HepG2 (cell line): ENCODE results near the gene SLC23A3. TPM values are rescaled to one million over a fixed set of nuclear protein-coding genes. Genes with fewer than 3 reads are reported as not detected.
A peak's percentile ranks its signal among the peaks of the same experiment; 100 is the strongest.

Experiments used
- ADNP ChIP-seq: sonication (generic); formaldehyde crosslinking; IDR thresholded peaks from 2 replicates; pipeline ENCODE4 v1.4.0; 2020; ENCODE audit warnings: missing genetic modification reagents
- CENPT ChIP-seq: sonication (generic); formaldehyde crosslinking; IDR thresholded peaks from 2 replicates; pipeline ENCODE4 v1.8.0; 2022; ENCODE audit warnings: low read depth, mild to moderate bottlenecking, moderate library complexity, missing genetic modification reagents
- HDAC6 ChIP-seq: fragments of 200-600 bp; sonication (generic); IDR thresholded peaks from 2 replicates; pipeline ENCODE4 v1.7.0; 2017; ENCODE audit warnings: mild to moderate bottlenecking, antibody characterized with exemption, low read length, low read depth
- SP2 ChIP-seq: sonication (generic); formaldehyde crosslinking; IDR thresholded peaks from 2 replicates; pipeline ENCODE4 v1.5.1; 2020; ENCODE audit warnings: mild to moderate bottlenecking, missing genetic modification reagents
- SRSF1 ChIP-seq: fragments of 200-400 bp; formaldehyde crosslinking; optimal IDR thresholded peaks from 2 replicates; pipeline ENCODE3; 2017; ENCODE audit warnings: mild to moderate bottlenecking, low read depth, low read length, moderate library complexity
- SRY ChIP-seq: sonication (generic); formaldehyde crosslinking; IDR thresholded peaks from 2 replicates; pipeline ENCODE4 v1.8.0; 2022; ENCODE audit warnings: mild to moderate bottlenecking, missing genetic modification reagents
- ZBTB42 ChIP-seq: sonication (generic); formaldehyde crosslinking; IDR thresholded peaks from 2 replicates; pipeline ENCODE4 v1.5.0; 2020; ENCODE audit warnings: mild to moderate bottlenecking, missing genetic modification reagents
- ZHX2 ChIP-seq, 2 experiments: sonication (generic) in 1 of 2; formaldehyde crosslinking in 1 of 2; IDR thresholded peaks; 2 replicates each; pipeline versions ENCODE4 v1.6.1 to v1.9.0; 2014 to 2022; ENCODE audit warnings: antibody characterized with exemption in 1 of 2, borderline replicate concordance in 1 of 2, inconsistent platforms in 1 of 2, low read depth in 1 of 2, missing genetic modification reagents in 1 of 2
- ZNF280B ChIP-seq: sonication (generic); formaldehyde crosslinking; IDR thresholded peaks from 2 replicates; pipeline ENCODE4 v1.5.0; 2020; ENCODE audit warnings: missing genetic modification reagents, mild to moderate bottlenecking, borderline replicate concordance
- polyA plus RNA-seq, 8 experiments: library from polyadenylated mRNA; depleted of rRNA in 3 of 8; stranded (reverse) in 7 of 8; unstranded in 1 of 8; fragments of >200 nt; fragmentation: Illumina TruSeq in 4 of 8; extraction: Trizol in 4 of 8; gene quantifications; 2 replicates each; pipeline versions ENCODE4 v1.2.1 to v1.2.3, GENCODE V29; 2011 to 2016; ENCODE audit warnings: low read depth in 4 of 8, missing spikeins in 1 of 8, mixed read lengths in 1 of 8; ENCODE audit not compliant: insufficient read depth in 1 of 8
- total RNA-seq, 5 experiments: library from RNA; depleted of rRNA; stranded (reverse); fragments of >200 nt; fragmentation: Illumina TruSeq; extraction: Trizol; gene quantifications; 2 replicates each; pipeline ENCODE4 v1.2.3, GENCODE V29; 2016; ENCODE audit warnings: low read depth in 1 of 5
- TF ChIP-seq, protein P1 (sequence below): sonication (generic); formaldehyde crosslinking; IDR thresholded peaks from 2 replicates; pipeline ENCODE4 v1.5.0; 2020; ENCODE audit warnings: mild to moderate bottlenecking, missing genetic modification reagents, borderline replicate concordance

SLC23A3 gene
- total and polyA plus RNA-seq, 2 of the 13 experiments (the other 11 are each of a cell fraction or from before 2014, with no cell fraction given): 0.38 to 0.78 TPM

DNA sequence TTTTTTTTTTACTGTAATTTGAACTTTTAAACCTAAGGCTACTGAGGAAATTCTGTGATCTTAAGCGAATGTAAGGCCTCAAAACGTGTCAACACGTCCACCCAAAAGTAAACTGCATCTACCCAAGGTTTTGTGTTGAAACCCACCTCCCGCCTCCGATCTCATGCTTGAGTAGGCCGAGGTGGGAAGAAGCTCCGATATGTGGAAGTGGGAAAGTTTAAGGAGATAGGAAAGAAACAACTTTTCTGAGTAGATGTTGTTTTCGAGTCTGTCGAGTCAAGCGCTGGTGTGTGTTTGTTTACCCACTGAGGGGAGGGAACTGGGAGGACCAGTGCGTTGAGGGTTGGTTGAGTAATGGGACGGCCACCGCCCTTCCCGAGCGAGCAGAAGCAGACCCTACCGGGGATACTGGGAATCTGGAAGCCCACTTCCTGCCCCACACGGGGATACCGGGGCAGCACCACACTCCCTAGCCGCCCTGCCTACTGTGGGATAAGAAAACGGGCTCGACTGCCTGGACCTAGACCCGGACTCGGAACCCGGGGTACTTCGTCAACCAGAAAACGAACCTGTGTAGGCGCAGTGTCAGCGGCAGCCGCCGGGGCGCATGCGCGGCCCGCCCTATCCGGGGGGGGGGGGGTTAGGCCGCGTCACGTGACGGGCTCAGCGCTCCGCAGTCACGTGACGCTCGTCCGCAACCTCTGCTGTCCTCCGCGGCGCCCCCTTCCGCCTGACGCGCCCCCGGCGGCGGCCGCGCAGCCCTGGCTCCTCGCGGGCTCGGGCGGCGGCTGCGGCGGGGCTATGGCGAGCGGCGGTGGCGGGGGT, 7.9 kb upstream of the SLC23A3 start, which contains the start of gene RETREG2 (continued):
- TF ChIP-seq, protein P1, sequence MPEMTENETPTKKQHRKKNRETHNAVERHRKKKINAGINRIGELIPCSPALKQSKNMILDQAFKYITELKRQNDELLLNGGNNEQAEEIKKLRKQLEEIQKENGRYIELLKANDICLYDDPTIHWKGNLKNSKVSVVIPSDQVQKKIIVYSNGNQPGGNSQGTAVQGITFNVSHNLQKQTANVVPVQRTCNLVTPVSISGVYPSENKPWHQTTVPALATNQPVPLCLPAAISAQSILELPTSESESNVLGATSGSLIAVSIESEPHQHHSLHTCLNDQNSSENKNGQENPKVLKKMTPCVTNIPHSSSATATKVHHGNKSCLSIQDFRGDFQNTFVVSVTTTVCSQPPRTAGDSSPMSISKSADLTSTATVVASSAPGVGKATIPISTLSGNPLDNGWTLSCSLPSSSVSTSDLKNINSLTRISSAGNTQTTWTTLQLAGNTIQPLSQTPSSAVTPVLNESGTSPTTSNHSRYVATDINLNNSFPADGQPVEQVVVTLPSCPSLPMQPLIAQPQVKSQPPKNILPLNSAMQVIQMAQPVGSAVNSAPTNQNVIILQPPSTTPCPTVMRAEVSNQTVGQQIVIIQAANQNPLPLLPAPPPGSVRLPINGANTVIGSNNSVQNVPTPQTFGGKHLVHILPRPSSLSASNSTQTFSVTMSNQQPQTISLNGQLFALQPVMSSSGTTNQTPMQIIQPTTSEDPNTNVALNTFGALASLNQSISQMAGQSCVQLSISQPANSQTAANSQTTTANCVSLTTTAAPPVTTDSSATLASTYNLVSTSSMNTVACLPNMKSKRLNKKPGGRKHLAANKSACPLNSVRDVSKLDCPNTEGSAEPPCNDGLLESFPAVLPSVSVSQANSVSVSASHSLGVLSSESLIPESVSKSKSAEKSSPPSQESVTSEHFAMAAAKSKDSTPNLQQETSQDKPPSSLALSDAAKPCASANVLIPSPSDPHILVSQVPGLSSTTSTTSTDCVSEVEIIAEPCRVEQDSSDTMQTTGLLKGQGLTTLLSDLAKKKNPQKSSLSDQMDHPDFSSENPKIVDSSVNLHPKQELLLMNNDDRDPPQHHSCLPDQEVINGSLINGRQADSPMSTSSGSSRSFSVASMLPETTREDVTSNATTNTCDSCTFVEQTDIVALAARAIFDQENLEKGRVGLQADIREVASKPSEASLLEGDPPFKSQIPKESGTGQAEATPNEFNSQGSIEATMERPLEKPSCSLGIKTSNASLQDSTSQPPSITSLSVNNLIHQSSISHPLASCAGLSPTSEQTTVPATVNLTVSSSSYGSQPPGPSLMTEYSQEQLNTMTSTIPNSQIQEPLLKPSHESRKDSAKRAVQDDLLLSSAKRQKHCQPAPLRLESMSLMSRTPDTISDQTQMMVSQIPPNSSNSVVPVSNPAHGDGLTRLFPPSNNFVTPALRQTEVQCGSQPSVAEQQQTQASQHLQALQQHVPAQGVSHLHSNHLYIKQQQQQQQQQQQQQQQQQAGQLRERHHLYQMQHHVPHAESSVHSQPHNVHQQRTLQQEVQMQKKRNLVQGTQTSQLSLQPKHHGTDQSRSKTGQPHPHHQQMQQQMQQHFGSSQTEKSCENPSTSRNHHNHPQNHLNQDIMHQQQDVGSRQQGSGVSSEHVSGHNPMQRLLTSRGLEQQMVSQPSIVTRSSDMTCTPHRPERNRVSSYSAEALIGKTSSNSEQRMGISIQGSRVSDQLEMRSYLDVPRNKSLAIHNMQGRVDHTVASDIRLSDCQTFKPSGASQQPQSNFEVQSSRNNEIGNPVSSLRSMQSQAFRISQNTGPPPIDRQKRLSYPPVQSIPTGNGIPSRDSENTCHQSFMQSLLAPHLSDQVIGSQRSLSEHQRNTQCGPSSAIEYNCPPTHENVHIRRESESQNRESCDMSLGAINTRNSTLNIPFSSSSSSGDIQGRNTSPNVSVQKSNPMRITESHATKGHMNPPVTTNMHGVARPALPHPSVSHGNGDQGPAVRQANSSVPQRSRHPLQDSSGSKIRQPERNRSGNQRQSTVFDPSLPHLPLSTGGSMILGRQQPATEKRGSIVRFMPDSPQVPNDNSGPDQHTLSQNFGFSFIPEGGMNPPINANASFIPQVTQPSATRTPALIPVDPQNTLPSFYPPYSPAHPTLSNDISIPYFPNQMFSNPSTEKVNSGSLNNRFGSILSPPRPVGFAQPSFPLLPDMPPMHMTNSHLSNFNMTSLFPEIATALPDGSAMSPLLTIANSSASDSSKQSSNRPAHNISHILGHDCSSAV (CRISPR knock-in tag): peak; percentile 90
- peak; percentile 48; the same call in 1 of the 2 replicates for TF ChIP-seq SRY (CRISPR knock-in tag)
- peak; percentile 80 for TF ChIP-seq SRSF1
- peak; percentile 70; the same call in 1 of the 2 replicates for TF ChIP-seq ZBTB42 (CRISPR knock-in tag)
- no peak; the same call in none of the 2 replicates for TF ChIP-seq ZNF280B (CRISPR knock-in tag)
- TF ChIP-seq SP2 (CRISPR knock-in tag): peak; percentile 78
- TF ChIP-seq ADNP (CRISPR knock-in tag): no peak
- TF ChIP-seq CENPT (CRISPR knock-in tag): peak; percentile 17; the same call in 1 of the 2 replicates
- peak; percentile 24; the same call in 1 of the 2 replicates for TF ChIP-seq ZHX2 (IDR thresholded peaks at IDR 0.05; ENCODE audit: low read depth)
- 0 out of 2 replicates have a peak, but pooled peaks have one; percentile 51 for TF ChIP-seq ZHX2 (CRISPR knock-in tag; IDR thresholded peaks at IDR 0.05; ENCODE audit: borderline replicate concordance)
- no peak for TF ChIP-seq HDAC6
